ENCODE data around the gene SLC17A4.

DNA sequence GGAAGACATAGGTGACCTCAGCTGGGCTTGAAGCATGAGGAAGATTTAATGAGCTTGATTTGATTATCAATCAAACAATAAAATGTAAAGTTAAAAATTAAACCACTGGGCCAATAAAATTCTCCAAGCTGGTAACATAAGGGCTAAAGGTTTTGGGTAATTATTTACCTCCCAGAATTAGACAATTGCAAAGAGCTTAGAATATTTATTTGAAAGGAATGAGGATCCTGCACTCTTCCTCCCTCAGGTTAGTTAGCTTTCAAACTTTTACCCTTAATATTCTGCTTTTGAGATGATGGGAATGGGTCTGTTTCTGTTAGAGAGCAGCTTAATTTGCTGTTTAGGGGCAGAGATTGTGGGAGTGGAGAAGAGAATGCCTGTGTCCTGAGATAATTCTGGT, at the start of gene SLC17A4:
- no peak for TF ChIP-seq PBX3 (IDR thresholded peaks at IDR 0.05)
- no peak for TF ChIP-seq CTCF (IDR thresholded peaks at IDR 0.05)
- TF ChIP-seq POLR2A (IDR thresholded peaks at IDR 0.05; ENCODE audit: low read length), result no peak
- no peak for TF ChIP-seq MAFK (IDR thresholded peaks at IDR 0.05; ENCODE audit: partially characterized antibody)
- TF ChIP-seq NR3C1 (IDR thresholded peaks at IDR 0.05), result no peak
- no peak for TF ChIP-seq KDM1A (IDR thresholded peaks at IDR 0.05; ENCODE audit: low read depth)
- TF ChIP-seq, protein P1, sequence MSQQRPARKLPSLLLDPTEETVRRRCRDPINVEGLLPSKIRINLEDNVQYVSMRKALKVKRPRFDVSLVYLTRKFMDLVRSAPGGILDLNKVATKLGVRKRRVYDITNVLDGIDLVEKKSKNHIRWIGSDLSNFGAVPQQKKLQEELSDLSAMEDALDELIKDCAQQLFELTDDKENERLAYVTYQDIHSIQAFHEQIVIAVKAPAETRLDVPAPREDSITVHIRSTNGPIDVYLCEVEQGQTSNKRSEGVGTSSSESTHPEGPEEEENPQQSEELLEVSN (IDR thresholded peaks at IDR 0.05; ENCODE audit: borderline replicate concordance, low read depth), result no peak
- TF ChIP-seq, protein P2, sequence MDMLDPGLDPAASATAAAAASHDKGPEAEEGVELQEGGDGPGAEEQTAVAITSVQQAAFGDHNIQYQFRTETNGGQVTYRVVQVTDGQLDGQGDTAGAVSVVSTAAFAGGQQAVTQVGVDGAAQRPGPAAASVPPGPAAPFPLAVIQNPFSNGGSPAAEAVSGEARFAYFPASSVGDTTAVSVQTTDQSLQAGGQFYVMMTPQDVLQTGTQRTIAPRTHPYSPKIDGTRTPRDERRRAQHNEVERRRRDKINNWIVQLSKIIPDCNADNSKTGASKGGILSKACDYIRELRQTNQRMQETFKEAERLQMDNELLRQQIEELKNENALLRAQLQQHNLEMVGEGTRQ (IDR thresholded peaks at IDR 0.05), result no peak
- no peak for TF ChIP-seq BHLHE40 (IDR thresholded peaks at IDR 0.05; ENCODE audit: low read depth, low read length)

Data from A549 (cell line).